HG03175 (cell line): ENCODE measurements around the gene RECQL.
"Not testable (repeated sequence)": the region's sequence is repeated elsewhere in the genome, so short reads cannot be mapped to it uniquely, and the experiment has no call there.

Experiments
- ATAC-seq: cut with Tn5 transposase; IDR thresholded peaks from one replicate; pipeline ENCODE4 v1.9.1; 2021; ENCODE audit warnings: mild to moderate bottlenecking, moderate library complexity; ENCODE audit not compliant: unreplicated experiment

Gene RECQL

DNA sequence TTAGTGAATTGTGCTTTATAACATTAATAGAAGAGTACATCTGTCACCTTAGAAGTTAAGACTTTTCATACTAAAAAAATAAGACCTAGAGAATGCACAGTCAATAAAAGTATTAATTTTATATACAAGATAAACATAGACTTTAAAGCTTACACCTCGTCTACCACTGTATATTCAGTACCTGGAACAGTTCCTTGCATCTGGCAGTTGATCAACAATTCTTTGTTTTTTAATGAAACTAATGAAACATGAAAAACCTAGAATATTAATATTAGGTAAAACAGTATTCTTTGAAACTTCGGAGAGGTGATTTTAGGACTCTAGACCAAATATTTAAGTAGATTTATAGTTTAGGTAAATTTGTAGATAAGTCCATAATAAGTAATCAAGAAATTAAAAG is 4.5 kb upstream of the RECQL start:
- ATAC-seq = no peak

DNA sequence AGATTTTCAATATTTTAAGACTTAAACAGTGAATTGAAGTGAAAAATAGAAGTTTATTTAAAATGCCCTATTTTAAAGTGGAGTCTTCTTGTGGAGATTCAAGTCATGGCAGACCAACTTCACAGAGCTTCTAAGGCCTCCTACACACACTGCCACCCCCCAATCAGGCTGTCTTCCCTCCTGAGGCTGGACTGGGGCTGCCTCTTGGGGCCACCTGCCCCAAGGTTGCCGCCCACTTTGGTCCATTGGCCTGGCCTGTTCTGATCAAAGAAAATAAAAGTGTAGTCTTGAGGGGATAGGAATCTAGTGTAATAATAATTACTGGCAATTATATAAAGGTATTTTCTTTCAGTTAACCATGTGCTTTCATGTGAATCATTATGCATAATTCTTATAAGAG is 1.4 kb upstream of the RECQL start:
- no peak for ATAC-seq

DNA sequence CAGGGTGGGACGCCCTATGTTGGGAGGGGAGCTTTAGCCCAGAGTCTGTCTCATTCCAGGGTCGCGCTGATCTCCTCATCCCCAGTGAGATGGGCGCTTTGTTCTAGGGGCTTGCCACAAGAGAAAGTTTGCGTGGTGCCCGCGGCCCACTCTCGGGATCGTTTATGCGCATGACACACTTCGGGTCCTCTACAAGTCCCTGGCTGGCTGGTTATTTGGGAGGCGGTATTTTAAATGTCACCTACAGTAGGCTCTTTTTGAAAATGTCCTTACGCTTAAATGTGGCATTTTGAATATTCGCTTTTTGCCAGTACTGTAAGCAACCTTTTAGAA is 695 bp upstream of the RECQL start:
- peak; percentile 7 for ATAC-seq

DNA sequence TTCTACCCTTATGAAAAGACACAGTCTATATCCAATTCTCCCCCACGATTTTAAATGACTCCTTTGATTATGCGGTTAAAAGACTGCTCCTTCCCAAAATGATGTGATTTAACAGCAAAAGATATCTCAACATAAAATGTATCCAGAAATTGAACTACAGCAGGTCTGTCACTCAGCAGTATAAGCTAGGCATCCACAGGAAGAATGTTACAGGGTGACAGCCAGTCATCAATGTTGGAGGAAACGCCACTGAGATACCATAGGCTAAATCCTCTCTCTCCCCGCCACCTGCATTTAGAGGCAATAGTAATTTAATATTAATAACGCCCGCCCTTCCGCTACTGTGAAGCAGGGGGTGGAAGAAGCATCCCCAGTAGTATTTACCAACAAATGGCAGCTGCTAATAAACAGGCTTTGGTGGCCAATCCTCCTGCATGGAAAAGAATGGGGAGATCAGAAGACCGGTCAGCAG is 613 bp downstream of the RECQL start:
- peak; percentile 1 for ATAC-seq

DNA sequence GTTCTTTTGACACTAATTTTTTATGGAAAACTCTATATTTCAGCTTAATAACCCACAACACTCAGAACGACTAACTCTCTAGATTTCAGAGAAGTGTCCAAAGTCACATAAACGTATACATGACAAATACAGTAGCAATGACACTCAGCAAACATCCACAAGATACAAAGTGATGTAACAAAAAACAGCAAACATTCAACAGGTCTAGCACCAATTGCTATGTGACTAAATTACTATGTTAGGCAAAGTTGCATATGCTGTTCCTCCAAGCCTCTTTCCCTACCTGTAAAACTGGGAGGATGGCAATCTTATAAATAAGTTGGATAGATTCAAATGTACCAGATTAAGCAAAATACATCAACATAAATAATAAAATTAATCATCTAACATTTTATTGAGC is 1.7 kb downstream of the RECQL start:
- ATAC-seq = no peak

GRCh38 chr12:21485998-21486397 is 15.4 kb downstream of the RECQL start:
- ATAC-seq = no peak

GRCh38 chr12:21483531-21483930 is 17.9 kb downstream of the RECQL start:
- ATAC-seq = no peak

GRCh38 chr12:21478756-21479455 is 22.5 kb downstream of the RECQL start:
- ATAC-seq = no peak

DNA sequence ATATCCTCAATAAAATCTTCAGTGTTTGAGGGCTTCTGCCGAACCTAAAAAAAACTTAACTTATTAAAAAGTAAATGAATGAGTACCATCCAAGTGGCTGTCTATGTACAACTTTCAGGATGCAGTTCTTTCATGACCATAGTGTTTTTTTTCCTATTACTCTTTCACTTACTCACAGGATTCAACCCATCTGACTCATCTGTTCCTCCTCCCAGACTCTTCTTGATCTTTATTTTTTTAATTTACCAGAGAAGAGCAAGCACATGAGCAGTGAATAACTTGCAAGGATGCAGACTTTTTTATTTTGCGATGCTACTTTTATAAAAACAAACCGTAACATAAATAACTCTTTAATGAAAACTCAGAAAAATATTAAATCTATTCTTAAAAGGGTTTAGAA is 24.5 kb downstream of the RECQL start:
- ATAC-seq = no peak

GRCh38 chr12:21475552-21475951 is 25.9 kb downstream of the RECQL start:
- ATAC-seq = no peak

DNA sequence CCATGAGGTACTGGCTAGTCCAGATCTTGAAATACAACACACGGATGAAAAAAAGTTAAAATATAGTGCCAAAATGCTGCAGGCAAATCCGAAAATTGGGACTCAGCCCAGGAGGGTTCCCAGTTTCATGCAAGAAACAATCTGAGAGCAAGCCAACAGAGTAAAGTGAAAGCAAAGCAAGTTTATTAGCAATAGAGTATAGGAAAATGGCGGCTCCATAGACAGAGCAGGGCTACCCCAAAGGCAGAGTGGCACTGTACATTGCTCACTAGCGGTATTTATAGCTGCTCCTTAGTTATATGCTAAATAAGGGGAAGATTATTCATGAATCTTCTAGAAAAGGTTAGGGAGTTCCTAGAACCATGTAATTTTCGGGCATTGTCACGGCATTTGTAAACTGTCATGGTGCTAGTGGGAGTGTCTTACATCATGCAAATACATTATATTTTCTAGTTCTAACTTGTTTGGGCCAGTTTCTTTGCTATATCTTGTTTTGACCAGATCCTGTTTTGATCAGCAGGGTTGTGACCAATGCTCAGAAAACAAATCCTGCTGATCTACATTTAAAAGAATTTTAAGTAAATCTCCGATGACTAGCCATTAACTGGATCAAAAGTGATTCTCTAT is 29.1 kb downstream of the RECQL start:
- ATAC-seq = no peak

DNA sequence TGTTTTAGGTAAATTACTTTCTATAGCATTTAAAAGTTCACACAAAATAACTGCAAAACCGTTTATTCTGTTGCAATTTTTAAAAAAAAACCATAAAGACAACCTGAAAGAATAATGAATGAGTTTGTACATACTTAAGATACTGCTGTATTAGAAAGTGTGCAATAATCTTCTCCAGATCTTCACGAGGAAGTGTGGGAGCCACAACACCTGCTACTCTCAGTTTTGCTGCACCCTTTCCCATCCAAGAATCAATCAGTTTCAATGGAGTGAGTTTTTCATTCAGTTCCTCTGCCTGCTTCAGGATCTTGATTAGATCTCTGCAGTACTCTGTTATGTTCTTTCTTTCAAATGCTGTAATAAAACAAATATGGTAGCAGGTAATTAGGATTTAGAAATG is 30.1 kb downstream of the RECQL start:
- ATAC-seq = no peak

- not testable (repeated sequence) for ATAC-seq
Observed at GRCh38 chr12:21467334-21467733, 34.1 kb downstream of the RECQL start.

DNA sequence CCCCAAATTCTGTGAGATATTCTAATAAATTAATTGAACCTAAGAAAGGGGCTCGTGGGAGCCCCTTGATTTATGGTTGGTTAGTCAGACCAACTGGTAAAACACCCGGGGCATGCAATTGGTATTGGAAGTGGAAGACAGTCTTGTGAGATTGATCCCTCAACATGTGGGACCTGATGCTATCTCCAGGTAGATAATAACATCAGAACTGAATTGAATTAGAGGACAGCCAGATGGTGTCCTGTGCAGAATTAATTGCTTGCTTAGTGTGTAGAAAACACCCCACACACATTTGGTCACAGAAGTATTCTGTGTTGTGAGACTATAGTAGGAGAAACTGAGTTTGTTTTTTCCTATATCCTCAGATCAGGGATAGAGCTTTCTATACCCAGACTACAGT is 42.0 kb downstream of the RECQL start:
- no peak for ATAC-seq

- no peak for ATAC-seq
Observed at GRCh38 chr12:21456291-21456780, 45.1 kb downstream of the RECQL start.

GRCh38 chr12:21453312-21453852 is 48.1 kb downstream of the RECQL start:
- peak; percentile 44 for ATAC-seq

DNA sequence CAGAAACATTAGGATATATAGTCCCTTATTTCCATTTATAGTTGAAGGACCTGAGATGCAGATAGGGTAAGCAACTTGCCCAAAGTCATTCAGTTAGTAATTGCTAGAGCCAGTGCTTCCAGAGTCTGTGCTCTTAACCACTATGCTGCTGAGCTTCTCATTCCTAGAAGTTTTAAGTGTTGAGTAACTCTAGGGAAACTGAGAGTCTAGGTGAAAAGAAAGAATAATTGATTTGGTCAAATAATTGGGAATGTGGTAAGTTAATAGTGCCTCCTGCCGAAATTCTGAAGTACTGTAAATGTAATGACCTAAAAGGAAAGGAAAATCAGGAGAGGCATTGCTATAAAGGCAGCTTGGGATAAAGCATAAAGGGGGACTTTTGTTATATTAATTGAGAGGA is 49.9 kb downstream of the RECQL start:
- no peak for ATAC-seq

- no peak for ATAC-seq
Observed at GRCh38 chr12:21444193-21445146, 57.0 kb downstream of the RECQL start.

DNA sequence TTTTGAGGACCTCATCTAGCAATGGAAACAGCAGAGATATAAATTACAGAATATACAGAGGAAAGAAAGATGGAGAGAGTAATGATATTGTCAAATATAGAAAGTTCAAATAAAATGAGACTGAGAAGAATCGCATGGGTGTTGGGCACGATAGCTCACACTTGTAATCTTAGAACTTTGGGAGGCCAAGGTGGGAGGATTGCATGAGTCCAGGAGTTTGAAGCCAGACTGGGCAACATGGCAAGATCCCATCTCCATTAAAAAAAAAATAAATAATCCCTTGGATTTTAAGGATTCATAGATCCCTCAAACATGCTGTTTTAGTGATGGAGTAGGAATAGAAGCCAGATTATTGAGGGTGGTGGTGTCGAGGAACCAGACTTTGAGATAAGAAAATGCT is 62.1 kb downstream of the RECQL start:
- ATAC-seq = no peak

DNA sequence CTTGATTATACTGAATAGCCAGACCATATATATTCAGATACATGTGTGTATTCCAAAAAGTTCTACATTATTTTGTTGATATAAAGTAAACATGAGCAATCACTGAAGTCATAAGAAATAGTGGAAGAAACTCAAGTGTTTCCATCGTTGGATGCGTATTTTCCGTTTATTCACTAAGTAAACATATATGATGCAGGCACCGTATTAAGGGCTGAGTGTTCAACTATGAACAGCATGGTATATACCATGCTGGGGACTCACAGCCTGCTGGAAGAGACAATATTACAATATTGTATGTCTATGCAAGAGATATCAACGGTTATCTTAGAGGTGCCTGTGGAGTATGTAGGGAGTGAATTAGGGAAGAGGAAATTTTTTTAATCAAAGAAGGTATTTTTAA is 62.8 kb downstream of the RECQL start:
- ATAC-seq = no peak

GRCh38 chr12:21434699-21435098 is 66.7 kb downstream of the RECQL start:
- no peak for ATAC-seq
